ENCODE measurements around the gene SLC35E3.

Gene SLC35E3

GRCh38 chr12:68824131-68824530 is 78.2 kb downstream of the SLC35E3 start:
- H3K36me3 Mint-ChIP-seq: peaks cover 21 to 37% of the 10 kb centered on the region in 2 donors

DNA sequence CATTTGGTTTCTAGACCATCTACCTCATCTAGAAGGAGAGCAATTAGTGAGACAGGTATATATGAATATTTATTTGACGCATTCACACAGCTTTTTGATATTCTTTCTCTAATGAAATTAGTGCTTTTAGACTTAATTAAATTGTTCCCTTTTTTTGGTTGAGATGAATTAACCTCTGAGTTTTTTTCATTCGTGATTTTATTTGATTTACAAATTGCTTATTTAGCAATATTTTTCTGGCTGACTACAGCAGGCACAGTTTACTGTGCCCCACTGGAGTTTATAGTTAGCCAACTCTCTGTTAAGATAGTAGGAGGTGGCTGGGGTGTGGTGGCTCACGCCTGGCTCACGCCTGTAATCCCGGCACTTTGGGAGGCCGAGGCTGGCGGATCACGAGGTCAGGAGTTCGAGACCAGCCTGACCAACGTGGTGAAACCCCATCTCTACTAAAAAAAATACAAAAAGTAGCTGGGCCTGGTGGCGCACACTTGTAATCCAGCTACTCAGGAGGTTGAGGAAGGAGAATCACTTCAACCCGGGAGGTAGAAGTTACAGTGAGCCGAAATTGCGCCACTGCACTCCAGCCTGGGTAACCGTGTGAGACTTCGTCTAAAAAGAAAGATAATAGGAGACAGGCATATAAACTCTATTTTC is 78.7 kb downstream of the SLC35E3 start:
- Mint-ChIP-seq H3K27me3 (no peaks in the 10 kb centered on the region), H3K27ac (peak overlapping the region; percentile 20), H3K4me1 (peaks cover 5 to 14% of the 10 kb centered on the region in 2 donors), H3K9me3 (no peaks in the 10 kb centered on the region), H3K4me3 (no peak overlapping the region), H3K36me3 (peaks cover 18 to 33% of the 10 kb centered on the region in 2 donors)
- no peak for ATAC-seq (replicated peaks)
- DNase-seq: no peak

More at GRCh38 chr12:68824131-68824530, 78.2 kb downstream of the SLC35E3 start:
- ATAC-seq (replicated peaks) (no peak), DNase-seq (no peak)
- no peaks in the 10 kb centered on the region for H3K9me3 Mint-ChIP-seq
- H3K27me3 Mint-ChIP-seq: no peaks in the 10 kb centered on the region
- H3K4me1 Mint-ChIP-seq: peaks cover 5 to 14% of the 10 kb centered on the region in 2 donors
- no peak overlapping the region for H3K27ac Mint-ChIP-seq
- no peak overlapping the region for H3K4me3 Mint-ChIP-seq

DNA sequence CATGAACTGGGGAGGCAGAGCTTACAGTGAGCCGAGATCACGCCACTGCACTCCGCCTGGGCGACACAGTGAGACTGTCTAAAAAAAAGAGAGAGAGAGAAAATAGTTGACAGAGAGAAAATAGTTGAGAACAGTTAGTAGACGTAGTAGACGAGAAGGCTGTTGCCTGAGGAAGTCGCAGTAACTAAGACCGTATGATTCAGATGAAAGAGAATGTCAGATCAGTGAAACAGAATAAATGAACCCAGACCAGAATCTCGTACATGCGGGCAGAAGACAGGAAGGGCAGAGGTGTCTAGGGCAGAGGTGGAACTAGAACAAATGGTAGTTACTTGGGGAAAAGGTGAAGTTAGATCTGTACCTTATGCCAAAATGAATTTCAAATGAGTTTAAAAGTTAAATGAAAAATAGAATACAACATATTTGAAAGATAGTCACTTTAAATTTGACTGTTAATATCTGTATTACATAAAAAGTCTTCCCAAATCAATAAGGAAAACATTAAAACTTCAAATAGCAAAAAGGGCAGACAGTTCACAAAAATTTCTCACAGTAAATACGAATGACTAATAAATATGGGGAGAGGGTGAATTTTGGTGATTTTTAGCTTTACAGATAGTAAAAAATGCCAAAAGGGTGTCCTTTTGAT is 79.7 kb downstream of the SLC35E3 start:
- no peaks in the 10 kb centered on the region for H3K9me3 Mint-ChIP-seq
- no peaks in the 10 kb centered on the region for H3K27me3 Mint-ChIP-seq
- H3K4me3 Mint-ChIP-seq: no peak overlapping the region
- no peak for DNase-seq
- H3K36me3 Mint-ChIP-seq: peaks cover 23 to 39% of the 10 kb centered on the region in 2 donors
- H3K27ac Mint-ChIP-seq: peak overlapping the region; percentile 43
- peaks cover 10 to 20% of the 10 kb centered on the region in 2 donors for H3K4me1 Mint-ChIP-seq
- no peak for ATAC-seq (replicated peaks)

DNA sequence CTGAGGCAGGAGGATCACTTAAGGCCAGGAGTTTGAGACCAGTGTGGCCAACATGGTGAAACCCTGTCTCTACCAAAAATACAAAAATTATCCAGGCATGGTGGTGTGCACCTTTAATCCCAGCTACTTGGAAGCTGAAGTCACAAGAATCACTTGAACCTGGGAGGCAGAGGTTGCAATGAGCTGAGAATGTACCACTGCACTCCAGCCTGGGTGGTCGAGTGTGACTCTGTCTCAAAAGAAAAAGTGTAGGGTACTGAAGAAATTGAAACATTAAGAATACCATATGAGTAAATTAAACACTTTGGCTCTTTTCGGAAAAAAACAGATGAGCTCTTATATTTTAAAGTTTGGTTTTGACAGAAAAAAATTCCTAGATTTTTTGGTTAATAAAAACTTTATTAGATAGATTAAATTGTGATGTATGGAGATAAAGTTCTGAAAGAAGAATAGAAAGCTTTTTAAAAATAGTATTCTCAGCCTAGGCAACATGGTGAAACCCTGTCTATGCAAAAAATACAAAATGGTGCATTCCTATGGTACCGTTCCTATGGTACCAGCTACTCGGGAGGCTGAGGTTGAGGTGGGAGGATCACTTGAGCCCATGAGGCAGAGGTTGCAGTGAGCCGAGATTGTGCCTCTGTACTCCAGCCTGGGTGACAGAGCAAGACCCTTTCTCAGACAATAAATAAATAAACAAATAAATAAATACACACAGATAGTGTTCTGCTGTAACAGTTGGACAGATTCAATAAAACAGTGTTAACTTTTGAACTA is 82.1 kb downstream of the SLC35E3 start:
- ATAC-seq (replicated peaks): no peak
- no peak for DNase-seq
- Mint-ChIP-seq H3K9me3 (no peaks in the 10 kb centered on the region), H3K36me3 (peaks cover 28 to 42% of the 10 kb centered on the region in 2 donors), H3K27ac (no peak overlapping the region), H3K4me1 (peaks cover 6 to 20% of the 10 kb centered on the region in 2 donors), H3K4me3 (no peak overlapping the region), H3K27me3 (no peaks in the 10 kb centered on the region)

DNA sequence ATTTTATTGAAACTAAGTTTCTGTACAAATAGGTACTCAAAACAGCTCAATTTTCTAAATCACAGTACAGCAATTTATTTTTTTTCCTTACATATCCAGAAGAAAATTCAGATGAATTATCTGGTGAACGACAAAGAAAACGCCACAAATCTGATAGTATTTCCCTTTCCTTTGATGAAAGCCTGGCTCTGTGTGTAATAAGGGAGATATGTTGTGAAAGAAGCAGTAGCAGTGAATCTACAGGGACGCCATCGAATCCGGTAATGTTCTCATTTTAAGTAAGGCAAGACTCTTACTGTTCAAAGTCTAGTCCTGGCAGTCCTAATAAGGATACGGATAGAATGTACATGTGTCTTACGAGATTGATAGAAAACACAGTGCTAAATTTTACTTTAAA is 82.7 kb downstream of the SLC35E3 start:
- Mint-ChIP-seq H3K9me3 (no peaks in the 10 kb centered on the region), H3K4me3 (no peak overlapping the region), H3K4me1 (peaks cover 5 to 14% of the 10 kb centered on the region in 2 donors), H3K27me3 (no peaks in the 10 kb centered on the region), H3K27ac (no peak overlapping the region), H3K36me3 (peaks cover 23 to 37% of the 10 kb centered on the region in 2 donors)
- ATAC-seq (replicated peaks): no peak
- no peak for DNase-seq
